ENCODE results near the gene WFDC5.
"Not testable (repeated sequence)": the region's sequence is repeated elsewhere in the genome, so short reads cannot be mapped to it uniquely, and the experiment has no call there.

WFDC5 gene

DNA sequence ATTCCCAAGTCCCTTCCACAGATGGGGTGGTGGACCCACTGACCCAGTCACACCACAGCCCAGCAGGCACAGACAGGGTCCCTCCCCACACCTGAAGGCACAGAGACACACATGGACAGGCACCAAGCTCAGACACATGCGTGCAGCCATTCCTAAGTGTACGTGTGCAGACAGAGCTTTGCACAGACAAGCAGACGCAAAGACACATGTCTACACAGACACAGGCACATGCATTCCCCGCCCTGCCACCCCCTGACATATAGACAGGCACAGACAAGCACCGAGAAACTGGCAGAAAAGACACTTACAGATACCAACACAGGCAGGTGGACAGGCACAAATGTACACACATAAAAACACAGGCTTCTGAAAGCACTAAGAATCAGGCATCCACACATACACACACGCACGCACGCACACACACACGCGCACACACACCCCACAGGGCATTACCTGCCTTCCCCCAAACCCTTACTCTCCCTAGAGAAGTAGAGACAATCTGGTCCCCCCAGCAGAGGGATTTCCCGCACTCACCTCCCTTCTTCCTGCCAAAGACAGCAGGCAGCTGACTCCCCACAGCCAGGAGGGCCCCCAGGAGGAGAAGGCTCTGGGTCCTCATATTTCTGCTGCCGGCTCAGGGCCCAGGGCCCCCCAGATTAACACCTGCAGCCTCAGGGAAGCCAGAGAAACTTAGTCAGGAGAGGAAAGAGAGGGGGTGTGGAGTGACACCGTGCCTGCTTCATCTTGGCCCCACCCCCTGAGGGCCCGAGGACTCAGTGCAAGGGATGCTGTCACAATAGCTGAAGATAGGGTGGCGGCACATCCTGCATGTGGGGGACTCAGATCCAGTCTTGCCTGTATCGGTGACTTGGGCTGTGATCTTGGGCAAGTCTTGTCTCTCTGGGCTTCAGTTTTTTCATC lies at the start of gene WFDC5:
Gene WFDC5 (minus strand): TSS at position 710 of the 921 bp plus-strand sequence. CDS start 91 bp downstream, at position 619.
- DNase-seq (ENCODE audit: low read depth in 2 of 2, low spot score in 1 of 2), result no peak

DNA sequence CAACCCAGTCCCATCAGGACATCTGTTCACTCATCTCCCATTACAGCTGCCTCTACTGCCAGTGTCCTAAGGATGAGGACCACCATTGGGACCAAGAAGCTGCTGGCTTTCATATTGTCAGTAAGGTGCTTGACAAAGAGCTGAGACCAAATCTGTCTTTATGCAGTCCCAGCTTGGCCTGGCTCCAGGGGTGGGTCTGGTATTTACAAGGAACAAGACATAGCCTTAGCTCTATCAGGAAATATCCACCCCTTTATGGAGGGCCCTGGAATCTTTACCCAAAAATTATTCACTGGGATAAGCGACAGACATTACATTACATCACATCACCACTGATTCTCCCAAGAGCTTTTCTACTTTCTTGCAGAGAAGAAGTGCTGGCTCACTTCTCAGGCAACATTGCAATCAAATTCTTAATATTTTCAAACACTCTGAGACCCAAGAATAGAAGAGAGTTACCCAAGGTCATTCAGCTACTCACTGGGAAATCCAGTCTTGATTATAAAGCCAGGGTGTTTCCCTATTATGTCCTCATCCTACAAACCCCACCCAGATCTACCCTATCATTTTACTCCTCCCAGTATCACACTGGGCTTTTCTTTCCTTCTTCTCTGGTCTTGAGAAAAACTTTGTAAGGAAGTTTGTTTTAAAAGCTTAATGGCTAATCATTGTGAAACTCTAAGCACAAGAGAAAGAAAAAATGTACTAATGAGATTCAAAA lies 48.3 kb upstream of the WFDC5 start:
- no peak for DNase-seq (ENCODE audit: low read depth in 2 of 2, low spot score in 1 of 2)

DNA sequence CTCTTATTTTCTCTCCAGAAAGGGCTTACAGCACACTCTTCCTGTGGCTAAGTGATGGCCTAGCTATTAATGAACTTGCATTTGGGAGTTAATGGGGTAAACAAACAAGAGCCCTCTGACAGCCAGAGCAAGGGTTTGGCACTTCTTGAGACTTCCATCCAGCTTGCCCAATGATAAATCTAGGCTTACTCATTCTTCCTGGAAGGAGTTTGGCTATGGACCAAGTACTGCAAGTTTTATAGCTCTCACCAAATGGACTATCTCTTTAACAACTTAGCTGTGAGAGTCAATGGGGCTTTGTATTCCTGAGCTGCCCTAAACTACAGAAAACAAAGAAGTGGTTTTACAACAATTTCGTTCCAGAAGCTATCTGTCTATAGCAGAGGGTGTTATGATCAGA lies 43.0 kb upstream of the WFDC5 start:
- no peak for DNase-seq (ENCODE audit: low read depth in 2 of 2, low spot score in 1 of 2)

DNA sequence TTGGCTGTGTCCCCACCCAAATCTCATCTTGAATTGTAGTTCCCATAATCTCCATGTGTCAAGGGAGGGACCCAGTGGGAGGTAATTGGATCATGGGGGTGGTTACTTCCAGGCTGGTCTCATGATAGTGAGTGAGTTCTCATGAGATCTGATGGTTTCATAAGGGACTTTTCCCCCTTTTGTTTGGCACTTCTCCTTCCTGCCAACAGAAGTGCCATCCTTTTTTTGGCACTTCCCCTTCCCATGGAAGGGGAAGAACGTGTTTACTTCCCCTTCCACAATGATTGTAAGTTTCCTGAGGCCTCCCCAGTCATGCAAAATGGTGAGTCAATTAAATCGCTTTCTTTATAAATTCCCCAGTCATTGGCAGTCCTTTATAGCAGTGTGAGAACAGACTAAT lies 41.7 kb upstream of the WFDC5 start:
- no peak for DNase-seq (ENCODE audit: low read depth in 2 of 2, low spot score in 1 of 2)

- DNase-seq (ENCODE audit: low read depth in 2 of 2, low spot score in 1 of 2), result not testable (repeated sequence)
Observed at GRCh38 chr20:45154794-45155193, 39.8 kb upstream of the WFDC5 start.

DNA sequence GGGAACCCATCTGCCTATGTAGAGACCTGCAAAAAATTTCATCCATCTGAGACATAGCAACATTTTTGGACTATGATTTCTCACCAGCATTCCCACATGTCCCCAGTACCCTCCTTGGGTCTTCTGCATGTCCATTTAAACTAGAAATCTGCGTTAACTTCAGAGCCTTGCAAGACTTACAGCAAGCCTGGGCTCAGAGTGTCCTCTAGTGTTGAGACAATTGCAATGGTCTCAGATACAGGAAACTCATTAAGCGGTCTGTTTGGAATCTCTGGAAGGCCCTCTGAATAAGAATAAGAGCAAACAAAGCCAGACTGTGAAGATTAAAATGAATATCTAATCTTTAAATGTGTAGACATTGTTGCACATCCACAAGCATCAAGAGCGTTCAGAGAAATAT lies 39.2 kb upstream of the WFDC5 start:
- no peak for DNase-seq (ENCODE audit: low read depth in 2 of 2, low spot score in 1 of 2)

DNA sequence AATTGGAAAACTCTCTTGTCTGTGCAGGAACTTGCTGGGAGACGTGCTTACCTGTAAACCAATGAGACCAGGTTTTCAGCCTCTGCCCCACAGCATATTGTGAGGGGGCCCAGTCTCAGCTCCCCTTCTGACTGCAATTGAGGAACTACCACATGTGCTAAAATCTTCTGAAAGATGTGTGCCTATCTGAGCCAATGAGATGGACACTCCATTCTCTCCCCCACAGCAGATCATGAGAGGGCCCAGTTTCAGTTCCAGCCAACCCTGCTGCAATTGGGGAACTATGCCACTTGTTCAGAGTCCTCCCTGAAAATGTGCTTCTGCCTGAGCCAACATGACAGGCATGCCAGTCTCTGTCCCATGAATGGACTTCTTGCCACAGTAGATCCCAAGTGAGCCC lies 38.8 kb upstream of the WFDC5 start:
- no peak for DNase-seq (ENCODE audit: low read depth in 2 of 2, low spot score in 1 of 2)

DNA sequence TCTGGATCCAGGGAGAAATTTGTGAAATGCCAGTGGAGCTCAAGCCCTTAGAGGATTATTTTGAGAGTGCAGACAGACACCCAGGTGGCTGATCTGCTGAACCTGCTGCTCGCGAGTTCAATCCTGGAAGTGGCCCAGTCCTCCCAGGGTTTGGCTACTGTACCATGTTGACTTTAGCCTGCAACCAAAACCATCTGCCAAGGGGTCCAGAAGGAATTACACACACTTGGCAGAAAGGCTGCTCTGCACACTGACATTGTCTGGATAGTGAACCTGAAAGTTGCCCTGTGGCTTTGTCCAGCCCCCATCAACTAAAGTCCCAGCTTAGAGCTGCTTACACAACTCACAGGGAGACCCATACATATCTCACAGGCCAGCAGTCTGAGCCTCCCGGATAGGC lies 38.2 kb upstream of the WFDC5 start:
- no peak for DNase-seq (ENCODE audit: low read depth in 2 of 2, low spot score in 1 of 2)

DNA sequence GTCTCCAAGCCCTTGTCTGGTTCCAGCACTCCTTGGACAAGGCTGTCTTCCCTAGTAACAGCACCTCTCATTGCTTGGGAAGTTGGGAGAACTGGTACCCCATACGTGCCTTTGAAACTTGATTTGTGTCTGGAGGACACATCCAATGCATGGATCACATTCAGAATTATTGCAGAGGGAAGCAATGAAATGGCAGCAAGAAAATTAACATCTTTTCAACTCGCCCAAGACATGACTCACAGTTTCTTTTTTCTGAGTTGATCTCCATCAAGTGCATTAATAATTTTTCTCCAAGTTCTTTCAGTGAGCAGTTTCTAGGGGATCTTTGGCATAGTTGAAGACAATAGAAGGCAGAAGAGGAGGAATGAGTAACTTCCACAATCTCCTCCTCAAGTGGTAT lies 37.4 kb upstream of the WFDC5 start:
- DNase-seq (ENCODE audit: low read depth in 2 of 2, low spot score in 1 of 2), result no peak

DNA sequence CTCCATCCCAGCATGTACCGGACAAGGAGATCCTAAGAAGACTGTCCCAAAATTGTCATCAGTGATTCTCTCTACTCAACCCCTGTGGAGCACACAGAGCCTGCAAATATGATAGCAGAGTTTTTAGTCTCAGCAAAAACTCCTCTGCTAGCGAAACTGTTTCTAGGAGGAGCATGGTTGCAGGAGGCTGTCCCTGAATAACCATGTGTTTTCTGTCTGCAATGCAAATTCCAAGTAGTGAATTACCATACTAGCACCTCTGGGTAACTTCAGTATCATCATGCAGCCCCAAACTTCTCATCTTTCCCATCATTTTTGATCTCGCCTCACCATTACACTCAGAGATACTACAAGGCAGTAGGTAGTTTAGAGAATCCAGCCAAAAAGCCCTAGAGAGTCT lies 34.1 kb upstream of the WFDC5 start:
- DNase-seq (ENCODE audit: low read depth in 2 of 2, low spot score in 1 of 2), result no peak

GRCh38 chr20:45140836-45141235 lies 25.9 kb upstream of the WFDC5 start:
- DNase-seq (ENCODE audit: low read depth in 2 of 2, low spot score in 1 of 2), result no peak

- not testable (repeated sequence) for DNase-seq (ENCODE audit: low read depth in 2 of 2, low spot score in 1 of 2)
Observed at GRCh38 chr20:45139733-45140375, 24.9 kb upstream of the WFDC5 start.

DNA sequence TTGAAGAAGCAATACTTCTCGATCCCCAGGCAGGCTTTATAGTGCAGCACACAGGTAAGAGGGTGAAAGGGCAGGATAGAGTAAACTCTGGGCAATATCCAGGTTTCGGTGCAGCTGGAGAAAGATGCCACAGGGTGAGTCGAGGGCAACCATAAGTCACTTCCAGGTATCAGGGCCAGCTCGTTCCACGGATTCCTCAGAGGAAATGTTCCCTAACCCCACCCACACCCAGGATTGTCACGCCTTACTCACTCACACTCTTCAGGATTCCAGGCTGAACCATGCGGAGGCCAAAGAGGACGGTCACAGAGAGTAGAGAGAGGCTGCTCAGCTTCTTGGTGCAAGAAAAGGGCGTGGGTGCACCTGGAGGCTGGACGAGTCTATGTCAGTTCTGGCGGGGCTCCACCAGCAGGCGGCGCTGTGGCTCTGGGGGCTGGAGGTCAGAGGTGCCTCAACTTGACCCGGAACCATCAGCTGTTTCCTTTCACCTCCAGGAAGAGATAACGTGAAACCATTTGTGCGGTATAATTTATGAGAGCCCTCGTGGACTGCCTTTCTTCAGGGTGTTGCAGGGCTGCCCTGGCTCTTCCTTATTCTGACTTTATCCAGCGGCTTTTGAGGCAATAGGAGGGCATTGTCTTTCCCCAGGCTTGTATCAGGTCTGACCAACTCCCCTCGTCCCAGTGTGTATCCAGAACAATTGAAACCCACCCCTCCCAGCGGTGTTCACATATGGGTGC lies 23.8 kb upstream of the WFDC5 start:
- DNase-seq (ENCODE audit: low read depth in 2 of 2, low spot score in 1 of 2), result peak in 1 of 2 donors; percentile 8

GRCh38 chr20:45136911-45137310 lies 21.9 kb upstream of the WFDC5 start:
- no peak for DNase-seq (ENCODE audit: low read depth in 2 of 2, low spot score in 1 of 2)

GRCh38 chr20:45128099-45128498 lies 13.1 kb upstream of the WFDC5 start:
- DNase-seq (ENCODE audit: low read depth in 2 of 2, low spot score in 1 of 2), result no peak

- no peak for DNase-seq (ENCODE audit: low read depth in 2 of 2, low spot score in 1 of 2)
Observed at GRCh38 chr20:45124365-45124764, 9.4 kb upstream of the WFDC5 start, which contains the start of gene WFDC12. Gene WFDC12 (minus strand): TSS chr20:45124465. CDS start chr20:45124447, 18 bp downstream.

DNA sequence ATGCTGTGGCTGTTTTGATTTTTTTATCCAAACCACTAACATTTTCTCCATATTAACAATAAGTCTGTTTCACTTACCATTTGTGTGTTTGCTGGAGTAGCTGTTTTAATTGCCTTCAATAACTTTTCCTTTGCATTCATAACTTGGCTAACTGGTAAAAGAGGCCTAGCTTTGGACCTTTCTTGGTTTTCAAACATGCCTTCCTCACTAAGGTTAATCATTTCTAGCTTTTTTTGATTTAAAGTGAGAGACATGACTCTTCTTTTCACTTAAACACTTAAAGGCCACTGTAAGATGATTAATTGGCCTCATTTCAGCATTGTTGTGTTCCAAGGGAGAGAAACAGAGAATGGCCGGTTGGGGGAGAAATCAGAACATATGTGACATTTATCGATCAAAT lies 6.4 kb upstream of the WFDC5 start:
- no peak for DNase-seq (ENCODE audit: low read depth in 2 of 2, low spot score in 1 of 2)

DNA sequence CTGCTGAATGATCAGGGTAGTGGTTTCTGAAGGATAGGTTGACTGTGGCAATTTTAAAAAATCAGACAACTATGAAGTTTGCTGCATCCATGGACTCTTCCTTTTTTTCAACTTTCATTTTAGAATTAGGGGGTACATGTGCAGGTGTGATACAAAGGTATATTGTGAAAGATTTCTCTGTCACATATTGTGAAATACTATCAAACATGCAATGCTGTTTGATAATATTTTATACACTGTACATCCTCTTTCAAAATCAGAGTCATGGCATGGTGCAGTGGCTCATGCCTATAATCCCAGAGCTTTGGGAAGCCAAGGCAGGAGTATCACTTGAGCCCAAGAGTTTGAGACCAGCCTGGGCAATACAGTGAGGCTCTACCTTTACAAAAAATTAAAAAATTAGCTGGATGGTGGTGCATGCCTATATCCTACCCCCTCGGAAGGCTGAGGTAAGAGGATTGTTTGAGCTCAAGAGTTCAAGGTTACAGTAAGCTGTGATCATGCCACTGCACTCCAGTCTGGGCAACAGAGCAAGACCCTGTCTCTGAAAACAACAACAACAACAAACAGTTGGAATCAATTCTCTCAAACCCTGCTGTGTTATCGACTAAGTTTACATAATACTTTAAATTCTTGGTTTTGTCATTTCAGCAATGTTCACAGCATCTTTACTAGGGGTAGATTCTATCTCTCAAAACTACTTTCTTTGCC lies 4.7 kb upstream of the WFDC5 start:
- DNase-seq (ENCODE audit: low read depth in 2 of 2, low spot score in 1 of 2), result no peak

DNA sequence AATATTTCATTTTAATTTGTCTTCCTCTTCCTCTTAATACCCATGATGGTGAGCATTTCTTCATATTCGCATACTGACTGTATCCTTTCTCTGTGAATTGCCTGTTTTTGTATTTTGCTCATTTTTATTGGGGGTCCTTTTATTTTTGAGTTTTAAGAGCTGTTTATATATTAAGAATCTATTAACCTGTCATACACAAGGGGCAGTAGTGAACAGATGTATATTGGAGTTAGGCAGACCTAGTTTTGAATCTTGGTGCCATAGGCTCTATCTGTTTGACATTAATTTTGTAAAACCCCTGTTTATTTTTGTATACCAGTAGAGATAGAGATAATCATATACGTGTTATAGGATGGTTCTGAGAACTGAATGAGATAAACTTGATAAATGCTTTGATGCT lies 3.1 kb upstream of the WFDC5 start:
- no peak for DNase-seq (ENCODE audit: low read depth in 2 of 2, low spot score in 1 of 2)

- no peak for DNase-seq (ENCODE audit: low read depth in 2 of 2, low spot score in 1 of 2)
Observed at GRCh38 chr20:45117581-45117980, 2.6 kb upstream of the WFDC5 start.
